ENCODE results near the gene UBXN10.

Gene UBXN10

DNA sequence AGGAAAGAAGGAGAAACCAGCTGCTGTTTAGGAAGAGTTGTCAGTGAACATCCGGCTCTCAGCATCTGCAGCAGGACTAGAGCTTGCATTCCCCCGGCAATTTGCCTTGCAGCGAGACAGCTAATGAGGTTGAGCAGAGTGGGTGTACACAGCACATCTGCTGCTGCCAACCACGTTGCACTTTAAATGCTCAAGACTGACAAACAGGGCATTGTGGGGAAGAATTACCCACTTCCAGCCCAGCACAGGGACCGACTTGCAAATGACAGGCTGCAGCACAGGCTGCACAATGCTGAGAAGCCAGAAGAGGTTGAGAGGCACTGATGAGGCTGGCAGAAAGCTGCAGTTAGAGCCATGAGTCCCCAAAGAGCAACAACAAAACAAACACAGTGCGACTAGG lies 48.0 kb downstream of the UBXN10 start:
- Histone ChIP-seq H3K27me3 (ENCODE audit: control insufficient read depth, insufficient read depth, low read length, poor library complexity, severe bottlenecking) (no peaks in the 10 kb centered on the region), H3K36me3 (ENCODE audit: control insufficient read depth, insufficient read depth, low read length) (no peaks in the 10 kb centered on the region), H3K27ac (ENCODE audit: insufficient read depth, low read depth, low read length, poor library complexity, severe bottlenecking) (no peak overlapping the region), H3K9me3 (ENCODE audit: control insufficient read depth, low read length) (no peaks in the 10 kb centered on the region), H3K4me1 (ENCODE audit: control insufficient read depth, insufficient read depth, low read length) (no peaks in the 10 kb centered on the region), H3K4me3 (ENCODE audit: insufficient read depth, low read depth, low read length) (no peak overlapping the region)
- 75 to 77% methylated on average over 6 of the region's 6 CpGs for WGBS, 2 experiments

DNA sequence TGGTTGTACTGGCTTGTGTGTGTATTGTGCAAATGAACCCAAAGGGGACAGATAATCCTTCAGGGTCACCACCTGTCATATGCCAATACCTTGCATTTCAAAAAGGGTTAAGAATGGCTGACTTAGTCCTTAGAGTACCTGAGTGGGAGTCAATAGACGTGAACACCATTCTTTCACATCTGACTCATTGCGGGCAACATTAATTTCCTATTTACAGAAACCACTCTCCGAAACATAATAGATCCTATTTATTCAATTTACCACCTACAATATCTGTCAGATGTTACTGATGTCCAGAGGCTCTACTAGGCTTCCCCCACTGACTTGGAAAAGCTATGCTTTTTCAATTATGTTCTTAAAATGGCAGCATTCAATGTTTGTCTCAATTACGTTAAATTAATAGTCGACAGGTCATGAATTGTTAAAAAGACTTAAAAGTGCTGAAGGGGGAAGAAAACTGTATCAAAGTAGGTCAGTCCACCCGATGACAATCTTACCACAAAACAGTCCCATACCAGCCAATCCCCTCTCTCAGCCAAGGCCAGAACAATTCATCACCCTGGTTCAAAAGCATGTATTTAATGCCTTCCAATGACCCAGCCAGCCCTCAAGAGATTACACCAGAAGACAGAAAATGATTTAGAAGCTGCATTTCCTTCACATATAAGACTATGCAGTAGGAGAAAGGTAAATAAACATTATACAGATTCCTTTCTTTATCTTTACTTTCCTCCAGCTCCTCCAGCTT lies 49.1 kb downstream of the UBXN10 start:
- Histone ChIP-seq H3K9me3 (ENCODE audit: control insufficient read depth, low read length) (no peaks in the 10 kb centered on the region), H3K4me3 (ENCODE audit: insufficient read depth, low read depth, low read length) (no peak overlapping the region), H3K27ac (ENCODE audit: insufficient read depth, low read depth, low read length, poor library complexity, severe bottlenecking) (no peak overlapping the region), H3K27me3 (ENCODE audit: control insufficient read depth, insufficient read depth, low read length, poor library complexity, severe bottlenecking) (no peaks in the 10 kb centered on the region), H3K4me1 (ENCODE audit: control insufficient read depth, insufficient read depth, low read length) (no peaks in the 10 kb centered on the region), H3K36me3 (ENCODE audit: control insufficient read depth, insufficient read depth, low read length) (no peaks in the 10 kb centered on the region)
- WGBS, 2 experiments: 87 to 89% methylated on average over 6 of the region's 6 CpGs

DNA sequence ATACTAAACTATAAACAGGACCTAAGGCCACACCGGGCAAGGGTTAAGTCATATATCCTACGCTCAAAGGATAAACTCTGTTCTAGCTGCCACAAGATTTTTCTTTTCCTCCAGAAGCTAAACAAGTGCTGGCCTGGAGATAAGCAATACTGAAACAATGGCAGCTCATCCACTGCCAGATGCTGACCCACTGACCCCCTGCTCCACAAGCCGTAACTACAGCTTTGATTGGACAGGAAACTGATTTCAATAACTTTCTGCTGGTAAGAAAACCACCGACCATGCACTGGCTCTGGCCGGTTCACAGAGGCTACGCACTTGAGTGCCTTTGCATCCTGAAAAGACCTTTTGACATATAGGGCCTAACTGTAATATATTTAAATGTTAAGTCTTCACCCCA lies 51.8 kb downstream of the UBXN10 start:
- Histone ChIP-seq H3K4me3 (ENCODE audit: insufficient read depth, low read depth, low read length) (no peak overlapping the region), H3K27me3 (ENCODE audit: control insufficient read depth, insufficient read depth, low read length, poor library complexity, severe bottlenecking) (no peaks in the 10 kb centered on the region), H3K36me3 (ENCODE audit: control insufficient read depth, insufficient read depth, low read length) (no peaks in the 10 kb centered on the region), H3K9me3 (ENCODE audit: control insufficient read depth, low read length) (no peaks in the 10 kb centered on the region), H3K4me1 (ENCODE audit: control insufficient read depth, insufficient read depth, low read length) (no peaks in the 10 kb centered on the region), H3K27ac (ENCODE audit: insufficient read depth, low read depth, low read length, poor library complexity, severe bottlenecking) (no peak overlapping the region)
- WGBS, 2 experiments: 91 to 93% methylated on average over 6 of the region's 6 CpGs

DNA sequence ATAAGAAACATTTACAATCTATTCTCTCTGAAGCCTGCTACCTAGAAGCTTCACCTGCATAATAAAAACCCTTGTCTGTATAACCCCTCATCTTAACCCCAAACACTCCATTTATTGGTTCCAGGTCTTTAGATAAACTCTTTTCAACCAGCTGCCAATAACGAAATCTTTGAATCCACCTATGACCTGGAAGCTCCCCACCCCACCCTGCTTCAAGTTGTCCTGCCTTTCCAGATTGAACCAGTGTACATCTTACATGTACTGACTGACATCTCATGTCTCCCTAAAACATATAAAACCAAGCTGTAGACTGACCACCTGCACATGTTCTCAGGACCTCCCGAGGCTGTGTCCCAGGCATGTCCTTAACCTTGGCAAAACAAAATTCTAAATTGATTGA lies 54.1 kb downstream of the UBXN10 start:
- no peak overlapping the region for H3K4me3 ChIP-seq (ENCODE audit: insufficient read depth, low read depth, low read length)
- no peaks in the 10 kb centered on the region for H3K36me3 ChIP-seq (ENCODE audit: control insufficient read depth, insufficient read depth, low read length)
- H3K27me3 ChIP-seq (ENCODE audit: control insufficient read depth, insufficient read depth, low read length, poor library complexity, severe bottlenecking): no peaks in the 10 kb centered on the region
- no peak overlapping the region for H3K27ac ChIP-seq (ENCODE audit: insufficient read depth, low read depth, low read length, poor library complexity, severe bottlenecking)
- 87 to 93% methylated on average over 2 of the region's 2 CpGs for WGBS, 2 experiments
- H3K9me3 ChIP-seq (ENCODE audit: control insufficient read depth, low read length): no peaks in the 10 kb centered on the region
- no peaks in the 10 kb centered on the region for H3K4me1 ChIP-seq (ENCODE audit: control insufficient read depth, insufficient read depth, low read length)

DNA sequence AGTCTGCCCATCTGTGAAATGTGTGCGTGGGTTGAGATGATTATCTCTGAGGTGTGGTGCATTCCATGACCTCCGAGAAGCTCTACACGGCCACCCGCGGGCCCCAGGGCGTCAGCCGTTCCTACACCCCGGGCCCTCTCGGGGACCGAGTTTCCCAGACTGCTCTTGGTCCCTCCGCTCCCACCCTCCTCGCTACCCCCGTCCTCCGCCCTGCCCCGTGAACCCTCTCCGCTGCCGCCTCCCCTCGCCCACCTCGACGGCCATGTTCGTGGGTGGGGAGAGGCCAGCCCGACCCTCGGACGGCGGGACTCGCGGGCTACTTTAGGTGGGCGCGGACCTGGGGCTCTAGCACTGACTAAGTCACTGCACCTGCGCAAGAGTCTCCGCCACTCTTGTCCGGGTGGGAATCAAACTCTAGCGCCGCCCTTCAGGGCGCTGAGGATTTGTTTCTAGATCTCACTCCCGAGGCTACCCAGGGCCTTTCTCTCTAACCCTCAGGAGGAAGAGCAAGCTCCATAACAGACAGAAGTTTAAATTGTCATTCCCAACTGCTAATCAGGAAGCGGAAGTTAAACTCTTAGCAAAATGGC lies 57.1 kb downstream of the UBXN10 start:
- Histone ChIP-seq H3K36me3 (ENCODE audit: control insufficient read depth, insufficient read depth, low read length) (no peaks in the 10 kb centered on the region), H3K27me3 (ENCODE audit: control insufficient read depth, insufficient read depth, low read length, poor library complexity, severe bottlenecking) (no peaks in the 10 kb centered on the region), H3K4me1 (ENCODE audit: control insufficient read depth, insufficient read depth, low read length) (no peaks in the 10 kb centered on the region), H3K9me3 (ENCODE audit: control insufficient read depth, low read length) (no peaks in the 10 kb centered on the region), H3K4me3 (ENCODE audit: insufficient read depth, low read depth, low read length) (no peak overlapping the region), H3K27ac (ENCODE audit: insufficient read depth, low read depth, low read length, poor library complexity, severe bottlenecking) (no peak overlapping the region)
- 95 to 96% methylated on average over 37 of the region's 37 CpGs for WGBS, 2 experiments
